ENCODE results near the gene ELL3. TPM values are rescaled to one million over a fixed set of nuclear protein-coding genes. Genes with fewer than 3 reads are reported as not detected.
A peak's percentile ranks its signal among the peaks of the same experiment; 100 is the strongest.

Gene ELL3
- total and polyA plus RNA-seq, 10 of the 15 experiments (the other 5 are each of a cell fraction or from before 2014, with no cell fraction given) = 12.9 to 30.3 (median 20.2) TPM

DNA sequence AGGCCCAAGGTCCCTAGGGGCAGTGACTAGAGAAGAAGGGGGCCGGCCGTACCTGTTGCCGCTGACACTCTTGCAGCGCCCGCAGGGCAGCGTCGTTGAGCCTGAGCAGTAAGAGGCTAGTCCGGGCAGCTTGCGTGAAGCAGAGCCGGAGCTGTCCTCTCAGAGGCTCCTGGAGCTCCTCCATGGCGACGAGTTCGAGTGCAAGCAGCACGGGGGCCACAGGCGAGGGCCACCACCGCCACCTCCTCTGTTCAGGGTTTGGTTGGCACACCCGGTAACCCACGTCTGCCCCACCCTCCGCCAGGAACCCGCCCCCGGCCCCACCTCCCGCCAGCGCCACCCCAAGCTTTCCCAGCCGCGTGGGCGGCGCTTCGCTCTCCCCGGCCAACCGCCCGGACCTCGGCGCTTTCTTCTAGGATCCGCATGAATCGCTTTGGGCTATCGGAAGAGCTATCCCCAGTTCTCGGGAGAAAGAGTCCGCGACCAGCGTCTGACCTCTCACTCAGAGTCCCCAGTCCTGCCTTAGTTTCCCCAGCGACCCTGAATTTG is at the start of gene ELL3 (continued):
- TF ChIP-seq, protein P1, sequence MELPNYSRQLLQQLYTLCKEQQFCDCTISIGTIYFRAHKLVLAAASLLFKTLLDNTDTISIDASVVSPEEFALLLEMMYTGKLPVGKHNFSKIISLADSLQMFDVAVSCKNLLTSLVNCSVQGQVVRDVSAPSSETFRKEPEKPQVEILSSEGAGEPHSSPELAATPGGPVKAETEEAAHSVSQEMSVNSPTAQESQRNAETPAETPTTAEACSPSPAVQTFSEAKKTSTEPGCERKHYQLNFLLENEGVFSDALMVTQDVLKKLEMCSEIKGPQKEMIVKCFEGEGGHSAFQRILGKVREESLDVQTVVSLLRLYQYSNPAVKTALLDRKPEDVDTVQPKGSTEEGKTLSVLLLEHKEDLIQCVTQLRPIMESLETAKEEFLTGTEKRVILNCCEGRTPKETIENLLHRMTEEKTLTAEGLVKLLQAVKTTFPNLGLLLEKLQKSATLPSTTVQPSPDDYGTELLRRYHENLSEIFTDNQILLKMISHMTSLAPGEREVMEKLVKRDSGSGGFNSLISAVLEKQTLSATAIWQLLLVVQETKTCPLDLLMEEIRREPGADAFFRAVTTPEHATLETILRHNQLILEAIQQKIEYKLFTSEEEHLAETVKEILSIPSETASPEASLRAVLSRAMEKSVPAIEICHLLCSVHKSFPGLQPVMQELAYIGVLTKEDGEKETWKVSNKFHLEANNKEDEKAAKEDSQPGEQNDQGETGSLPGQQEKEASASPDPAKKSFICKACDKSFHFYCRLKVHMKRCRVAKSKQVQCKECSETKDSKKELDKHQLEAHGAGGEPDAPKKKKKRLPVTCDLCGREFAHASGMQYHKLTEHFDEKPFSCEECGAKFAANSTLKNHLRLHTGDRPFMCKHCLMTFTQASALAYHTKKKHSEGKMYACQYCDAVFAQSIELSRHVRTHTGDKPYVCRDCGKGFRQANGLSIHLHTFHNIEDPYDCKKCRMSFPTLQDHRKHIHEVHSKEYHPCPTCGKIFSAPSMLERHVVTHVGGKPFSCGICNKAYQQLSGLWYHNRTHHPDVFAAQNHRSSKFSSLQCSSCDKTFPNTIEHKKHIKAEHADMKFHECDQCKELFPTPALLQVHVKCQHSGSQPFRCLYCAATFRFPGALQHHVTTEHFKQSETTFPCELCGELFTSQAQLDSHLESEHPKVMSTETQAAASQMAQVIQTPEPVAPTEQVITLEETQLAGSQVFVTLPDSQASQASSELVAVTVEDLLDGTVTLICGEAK (IDR thresholded peaks at IDR 0.05; ENCODE audit: borderline replicate concordance) = no peak

DNA sequence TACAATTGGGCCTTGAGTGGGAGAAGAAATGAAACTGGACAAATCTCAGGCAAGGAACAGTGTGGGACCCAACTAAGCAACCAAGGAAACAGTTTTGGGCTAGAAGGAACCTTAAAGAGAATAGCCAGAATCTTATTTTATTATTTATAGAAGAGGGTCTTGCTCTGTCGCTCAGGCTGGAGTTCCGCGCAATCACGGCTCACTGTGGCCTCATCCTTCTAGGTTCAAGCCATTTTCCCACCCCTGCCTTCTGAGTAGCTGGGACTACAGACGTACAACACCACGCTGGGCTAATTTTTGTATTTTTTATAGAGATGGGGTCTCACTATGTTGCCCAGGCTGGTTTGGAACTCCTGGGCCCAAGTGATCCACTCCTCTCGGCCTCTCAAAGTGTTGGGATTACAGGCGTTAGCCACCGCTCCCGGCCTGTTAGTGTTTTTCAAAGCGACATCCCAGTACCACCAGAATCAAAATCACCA is 49.3 kb upstream of the ELL3 start:
- peak overlapping the region; percentile 49 for H3K4me2 ChIP-seq (ENCODE audit: control insufficient read depth, insufficient read depth)
- H3K4me1 ChIP-seq (ENCODE audit: control insufficient read depth, insufficient read depth, low read length) = peaks cover 18% of the 10 kb centered on the region
- ChIA-PET CTCF (interaction anchor here (1.2 kb wide), 1 partner anchor 22 kb away, joined by 3 read pairs; no protein-coding TSS in a partner anchor), POLR2A (interaction anchor here (4.5 to 6.3 kb wide), 2 partner anchors 15 to 36 kb away, joined by 59 to 74 read pairs; partner anchors contain the start of gene SERF2), SMC1A (ENCODE audit: uncharacterized antibody, unreplicated experiment) (interaction anchor here (1.3 to 2.6 kb wide), 4 partner anchors 11 to 30 kb away, joined by 3 to 34 read pairs (median 8); partner anchors contain the start of genes HYPK and SERINC4), RAD21 (ENCODE audit: unreplicated experiment) (interaction anchor here (0.5 to 3.4 kb wide), 4 partner anchors 17 to 151 kb away, joined by 3 to 27 read pairs (median 8); partner anchors contain the start of gene ELL3)
- no TSS peak for BruUV-seq (replicated peaks)
- peaks cover 80% of the 10 kb centered on the region for H3K79me2 ChIP-seq (ENCODE audit: control insufficient read depth, insufficient read depth, low read length)
- intact Hi-C loops (cut with micrococcal nuclease; ENCODE audit: unreplicated experiment) = loop anchor here (5.0 kb wide), 2 partner anchors 34 to 49 kb away; partner anchors contain the start of genes ELL3 and SERF2
- 0 out of 2 replicates have a peak overlapping the region, but pooled peaks have one; percentile 23 for H3K4me3 ChIP-seq
- FAIRE-seq = no peak
- no peaks in the 10 kb centered on the region for H3K9me3 ChIP-seq (replicated peaks; ENCODE audit: control insufficient read depth, insufficient read depth, low read length)
- in situ Hi-C loops (cut with MboI) = no loop called here
- H3K27ac ChIP-seq (ENCODE audit: control insufficient read depth, insufficient read depth) = peak overlapping the region; percentile 83
- peak overlapping the region; percentile 83 for H3K9ac ChIP-seq (ENCODE audit: control insufficient read depth, insufficient read depth, low read length)
- TF ChIP-seq, protein P2, sequence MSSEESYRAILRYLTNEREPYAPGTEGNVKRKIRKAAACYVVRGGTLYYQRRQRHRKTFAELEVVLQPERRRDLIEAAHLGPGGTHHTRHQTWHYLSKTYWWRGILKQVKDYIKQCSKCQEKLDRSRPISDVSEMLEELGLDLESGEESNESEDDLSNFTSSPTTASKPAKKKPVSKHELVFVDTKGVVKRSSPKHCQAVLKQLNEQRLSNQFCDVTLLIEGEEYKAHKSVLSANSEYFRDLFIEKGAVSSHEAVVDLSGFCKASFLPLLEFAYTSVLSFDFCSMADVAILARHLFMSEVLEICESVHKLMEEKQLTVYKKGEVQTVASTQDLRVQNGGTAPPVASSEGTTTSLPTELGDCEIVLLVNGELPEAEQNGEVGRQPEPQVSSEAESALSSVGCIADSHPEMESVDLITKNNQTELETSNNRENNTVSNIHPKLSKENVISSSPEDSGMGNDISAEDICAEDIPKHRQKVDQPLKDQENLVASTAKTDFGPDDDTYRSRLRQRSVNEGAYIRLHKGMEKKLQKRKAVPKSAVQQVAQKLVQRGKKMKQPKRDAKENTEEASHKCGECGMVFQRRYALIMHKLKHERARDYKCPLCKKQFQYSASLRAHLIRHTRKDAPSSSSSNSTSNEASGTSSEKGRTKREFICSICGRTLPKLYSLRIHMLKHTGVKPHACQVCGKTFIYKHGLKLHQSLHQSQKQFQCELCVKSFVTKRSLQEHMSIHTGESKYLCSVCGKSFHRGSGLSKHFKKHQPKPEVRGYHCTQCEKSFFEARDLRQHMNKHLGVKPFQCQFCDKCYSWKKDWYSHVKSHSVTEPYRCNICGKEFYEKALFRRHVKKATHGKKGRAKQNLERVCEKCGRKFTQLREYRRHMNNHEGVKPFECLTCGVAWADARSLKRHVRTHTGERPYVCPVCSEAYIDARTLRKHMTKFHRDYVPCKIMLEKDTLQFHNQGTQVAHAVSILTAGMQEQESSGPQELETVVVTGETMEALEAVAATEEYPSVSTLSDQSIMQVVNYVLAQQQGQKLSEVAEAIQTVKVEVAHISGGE (CRISPR knock-in tag; IDR thresholded peaks at IDR 0.05) = no peak
- TF ChIP-seq SIX5 (IDR thresholded peaks at IDR 0.05; ENCODE audit: low read depth, low read length, severe bottlenecking) (no peak), SUPT20H (IDR thresholded peaks at IDR 0.05; ENCODE audit: borderline replicate concordance, control insufficient read depth, low read depth, low read length) (no peak), SREBF2 (IDR thresholded peaks at IDR 0.05; ENCODE audit: low read length) (no peak), HDGF (IDR thresholded peaks at IDR 0.05) (no peak), CHD1 (IDR thresholded peaks at IDR 0.05; ENCODE audit: low read depth, low read length) (no peak), ZNF24 (IDR thresholded peaks at IDR 0.05) (no peak)
- H3K36me3 ChIP-seq (ENCODE audit: control insufficient read depth in 2 of 2, insufficient read depth in 2 of 2, low read length in 1 of 2) = no peaks in the 10 kb centered on the region
- DNase-seq (ENCODE audit: low read depth, low spot score) = no peak
- H3K27me3 ChIP-seq (replicated peaks in 1 of 2; ENCODE audit: control insufficient read depth in 2 of 2, insufficient read depth in 2 of 2, low read length in 1 of 2) = no peaks in the 10 kb centered on the region
- ATAC-seq = no peak
- H4K20me1 ChIP-seq (ENCODE audit: control insufficient read depth, insufficient read depth) = no peaks in the 10 kb centered on the region
- H2AFZ ChIP-seq (ENCODE audit: control insufficient read depth, low read depth, low read length) = peak overlapping the region; percentile 92
- 99% methylated on average over 11 of the region's 11 CpGs for WGBS (ENCODE audit: insufficient coverage, insufficient replicate concordance, low lambda C conversion rate, missing lambda C conversion rate)

Measured in GM12878 (cell line).